Measurements from ENCODE around the gene RUNX1.
"Not testable (repeated sequence)": the region's sequence is repeated elsewhere in the genome, so short reads cannot be mapped to it uniquely, and the experiment has no call there.

Gene RUNX1

GRCh38 chr21:35014302-35015041 is 34.6 kb downstream of the RUNX1 start:
- DNase-seq = no peak

GRCh38 chr21:35011681-35012080 is 37.4 kb downstream of the RUNX1 start:
- DNase-seq = no peak

- no peak for DNase-seq
Measured at GRCh38 chr21:35010447-35010846, 38.7 kb downstream of the RUNX1 start.

GRCh38 chr21:35007348-35007747 is 41.8 kb downstream of the RUNX1 start:
- DNase-seq = no peak

- no peak for DNase-seq
Measured at GRCh38 chr21:35006771-35007170, 42.3 kb downstream of the RUNX1 start.

- DNase-seq = no peak
Measured at GRCh38 chr21:35006248-35006647, 42.9 kb downstream of the RUNX1 start.

- no peak for DNase-seq
Measured at GRCh38 chr21:35005560-35006224, 43.4 kb downstream of the RUNX1 start.

- no peak for DNase-seq
Measured at GRCh38 chr21:35005077-35005476, 44.0 kb downstream of the RUNX1 start.

- DNase-seq = no peak
Measured at GRCh38 chr21:35004314-35004713, 44.8 kb downstream of the RUNX1 start.

- DNase-seq = no peak
Measured at GRCh38 chr21:35002879-35003722, 46.0 kb downstream of the RUNX1 start.

GRCh38 chr21:34999397-34999941 is 49.6 kb downstream of the RUNX1 start:
- DNase-seq = no peak

- no peak for DNase-seq
Measured at GRCh38 chr21:34998176-34998575, 50.9 kb downstream of the RUNX1 start.

- DNase-seq = no peak
Measured at GRCh38 chr21:34997294-34997693, 51.8 kb downstream of the RUNX1 start.

- DNase-seq = no peak
Measured at GRCh38 chr21:34996304-34997101, 52.6 kb downstream of the RUNX1 start.

GRCh38 chr21:34995979-34996303 is 53.2 kb downstream of the RUNX1 start:
- no peak for DNase-seq

- no peak for DNase-seq
Measured at GRCh38 chr21:34994766-34995631, 54.1 kb downstream of the RUNX1 start.

- not testable (repeated sequence) for DNase-seq
Measured at GRCh38 chr21:34993521-34993921, 55.6 kb downstream of the RUNX1 start.

GRCh38 chr21:34992736-34993398 is 56.2 kb downstream of the RUNX1 start:
- DNase-seq = no peak

- no peak for DNase-seq
Measured at GRCh38 chr21:34992180-34992579, 56.9 kb downstream of the RUNX1 start.

- DNase-seq = no peak
Measured at GRCh38 chr21:34991366-34991957, 57.6 kb downstream of the RUNX1 start.

GRCh38 chr21:34990842-34991241 is 58.3 kb downstream of the RUNX1 start:
- no peak for DNase-seq

Data from retina (tissue), 1 donor.